GM19240 (cell line): ENCODE measurements around the gene IPP.
"Not testable (repeated sequence)": the region's sequence is repeated elsewhere in the genome, so short reads cannot be mapped to it uniquely, and the experiment has no call there.

Experiments used
- DNase-seq: peaks from one replicate; pipeline ENCODE4 v3.0.0; 2011; ENCODE audit warnings: low spot score; ENCODE audit not compliant: insufficient read length

Gene IPP

GRCh38 chr1:45750298-45751038, at the start of gene IPP:
Gene IPP (minus strand): TSS chr1:45750653. CDS start chr1:45746411, 4,242 bp downstream.
- peak; percentile 97 for DNase-seq

- DNase-seq, result no peak
Observed at GRCh38 chr1:45796946-45797345, 46.5 kb upstream of the IPP start.

- DNase-seq, result no peak
Observed at GRCh38 chr1:45796381-45796780, 45.9 kb upstream of the IPP start.

- no peak for DNase-seq
Observed at GRCh38 chr1:45793942-45794604, 43.6 kb upstream of the IPP start.

- DNase-seq, result no peak
Observed at GRCh38 chr1:45792744-45793143, 42.3 kb upstream of the IPP start.

GRCh38 chr1:45789601-45790000, 39.1 kb upstream of the IPP start:
- DNase-seq, result no peak

GRCh38 chr1:45787905-45788304, 37.5 kb upstream of the IPP start:
- DNase-seq, result no peak

- no peak for DNase-seq
Observed at GRCh38 chr1:45785583-45785982, 35.1 kb upstream of the IPP start.

- DNase-seq, result no peak
Observed at GRCh38 chr1:45775794-45776193, 25.3 kb upstream of the IPP start.

GRCh38 chr1:45772971-45773370, 22.5 kb upstream of the IPP start:
- no peak for DNase-seq

GRCh38 chr1:45769261-45769932, 18.9 kb upstream of the IPP start:
- DNase-seq, result no peak

GRCh38 chr1:45767035-45767434, 16.6 kb upstream of the IPP start:
- no peak for DNase-seq

- no peak for DNase-seq
Observed at GRCh38 chr1:45765999-45766792, 15.7 kb upstream of the IPP start.

GRCh38 chr1:45762291-45762690, 11.8 kb upstream of the IPP start:
- DNase-seq, result no peak

GRCh38 chr1:45755697-45756096, 5.2 kb upstream of the IPP start:
- DNase-seq, result no peak

GRCh38 chr1:45753248-45754037, 3.0 kb upstream of the IPP start:
- DNase-seq, result no peak

GRCh38 chr1:45752441-45753052, 2.1 kb upstream of the IPP start:
- DNase-seq, result no peak

- no peak for DNase-seq
Observed at GRCh38 chr1:45752014-45752413, 1.6 kb upstream of the IPP start.

- DNase-seq, result not testable (repeated sequence)
Observed at GRCh38 chr1:45751039-45751838, 786 bp upstream of the IPP start.

GRCh38 chr1:45746922-45747321, 3.5 kb downstream of the IPP start:
- DNase-seq, result no peak
